ENCODE data around the gene TRMO.
"Not testable (repeated sequence)": the region's sequence is repeated elsewhere in the genome, so short reads cannot be mapped to it uniquely, and the experiment has no call there.

TRMO gene

DNA sequence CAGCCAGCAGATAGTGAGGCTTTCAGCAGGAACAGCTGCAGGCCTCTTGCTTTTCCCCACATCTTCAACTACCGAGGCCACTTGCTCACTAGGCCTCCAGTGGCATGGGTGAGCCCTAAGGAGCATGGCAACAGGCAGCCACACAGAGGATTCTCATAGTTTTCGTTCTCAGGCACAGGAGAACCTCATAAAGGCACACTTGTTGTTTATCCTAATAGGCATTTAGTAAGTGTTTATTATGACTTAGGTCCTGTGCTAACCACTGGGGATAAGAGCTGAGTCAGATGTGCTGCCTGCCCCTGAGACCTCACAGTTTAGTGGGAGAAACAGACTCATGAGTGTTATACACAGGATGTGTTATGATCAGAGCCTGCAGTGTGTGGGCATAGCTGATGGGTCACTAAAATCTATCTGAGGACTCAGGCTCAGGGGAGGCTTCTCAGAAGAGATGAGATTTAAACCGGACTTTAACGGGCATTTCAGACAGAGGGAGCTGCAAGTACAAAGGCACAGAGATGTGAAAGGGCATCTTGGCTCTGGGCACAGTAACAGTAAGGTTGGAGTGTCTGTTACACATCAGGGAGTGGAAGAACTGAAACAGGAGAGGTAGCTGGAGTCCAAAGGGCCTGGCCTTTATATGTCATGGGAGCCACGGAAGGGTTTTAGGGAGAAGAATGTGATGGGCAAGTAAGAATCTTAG, 36.7 kb upstream of the TRMO start:
- no peak overlapping the region for H3K27ac ChIP-seq (ENCODE audit: low read depth, low read length, severe bottlenecking)
- no peak overlapping the region for H3K4me3 ChIP-seq (ENCODE audit: extremely low read depth, insufficient read depth, low read length, poor library complexity, severe bottlenecking)
- 89 to 91% methylated on average over 4 to 5 of the region's 5 CpGs for WGBS, 2 experiments (ENCODE audit: insufficient coverage in 2 of 2)
- H3K9me3 ChIP-seq (ENCODE audit: control insufficient read depth, low read length) = no peaks in the 10 kb centered on the region
- H3K36me3 ChIP-seq (ENCODE audit: control insufficient read depth, insufficient read depth, low read length) = no peaks in the 10 kb centered on the region
- no peaks in the 10 kb centered on the region for H3K4me1 ChIP-seq (ENCODE audit: control insufficient read depth, insufficient read depth, low read length, poor library complexity, severe bottlenecking)

DNA sequence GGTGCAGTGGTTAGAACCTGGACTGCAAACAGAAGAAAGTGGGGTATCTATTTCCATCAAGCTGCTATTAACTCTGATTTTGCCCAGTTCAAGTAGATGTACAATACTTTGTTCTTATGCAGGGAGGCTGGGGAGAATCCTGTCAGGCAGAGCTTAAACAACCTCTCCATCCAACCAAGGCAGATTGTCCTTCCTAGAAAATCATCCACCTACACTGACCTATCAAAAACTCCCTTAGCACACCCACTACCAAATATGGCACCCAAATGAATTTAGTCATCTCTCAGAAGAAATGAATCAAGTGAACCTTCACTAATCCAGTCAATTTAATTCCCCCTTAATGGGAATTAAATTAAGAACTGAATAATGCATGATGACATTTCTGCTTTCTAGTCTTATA, 34.0 kb upstream of the TRMO start:
- Histone ChIP-seq H3K4me1 (ENCODE audit: control insufficient read depth, insufficient read depth, low read length, poor library complexity, severe bottlenecking) (no peaks in the 10 kb centered on the region), H3K4me3 (ENCODE audit: extremely low read depth, insufficient read depth, low read length, poor library complexity, severe bottlenecking) (no peak overlapping the region), H3K27ac (ENCODE audit: low read depth, low read length, severe bottlenecking) (no peak overlapping the region), H3K9me3 (ENCODE audit: control insufficient read depth, low read length) (no peaks in the 10 kb centered on the region), H3K36me3 (ENCODE audit: control insufficient read depth, insufficient read depth, low read length) (no peaks in the 10 kb centered on the region)

- no peaks in the 10 kb centered on the region for H3K36me3 ChIP-seq (ENCODE audit: control insufficient read depth, insufficient read depth, low read length)
- H3K27ac ChIP-seq (ENCODE audit: low read depth, low read length, severe bottlenecking) = no peak overlapping the region
- H3K9me3 ChIP-seq (ENCODE audit: control insufficient read depth, low read length) = no peaks in the 10 kb centered on the region
- no peak overlapping the region for H3K4me3 ChIP-seq (ENCODE audit: extremely low read depth, insufficient read depth, low read length, poor library complexity, severe bottlenecking)
- H3K4me1 ChIP-seq (ENCODE audit: control insufficient read depth, insufficient read depth, low read length, poor library complexity, severe bottlenecking) = no peaks in the 10 kb centered on the region
Measured at GRCh38 chr9:97954550-97954989, 32.3 kb upstream of the TRMO start.

GRCh38 chr9:97950873-97951272, 28.6 kb upstream of the TRMO start:
- not testable (repeated sequence) for H3K27ac ChIP-seq (ENCODE audit: low read depth, low read length, severe bottlenecking); H3K4me3 ChIP-seq (ENCODE audit: extremely low read depth, insufficient read depth, low read length, poor library complexity, severe bottlenecking); H3K36me3 ChIP-seq (ENCODE audit: control insufficient read depth, insufficient read depth, low read length); H3K9me3 ChIP-seq (ENCODE audit: control insufficient read depth, low read length); H3K4me1 ChIP-seq (ENCODE audit: control insufficient read depth, insufficient read depth, low read length, poor library complexity, severe bottlenecking)
- WGBS, 2 experiments (ENCODE audit: insufficient coverage in 2 of 2) = 76 to 78% methylated on average over 4 to 5 of the region's 5 CpGs

DNA sequence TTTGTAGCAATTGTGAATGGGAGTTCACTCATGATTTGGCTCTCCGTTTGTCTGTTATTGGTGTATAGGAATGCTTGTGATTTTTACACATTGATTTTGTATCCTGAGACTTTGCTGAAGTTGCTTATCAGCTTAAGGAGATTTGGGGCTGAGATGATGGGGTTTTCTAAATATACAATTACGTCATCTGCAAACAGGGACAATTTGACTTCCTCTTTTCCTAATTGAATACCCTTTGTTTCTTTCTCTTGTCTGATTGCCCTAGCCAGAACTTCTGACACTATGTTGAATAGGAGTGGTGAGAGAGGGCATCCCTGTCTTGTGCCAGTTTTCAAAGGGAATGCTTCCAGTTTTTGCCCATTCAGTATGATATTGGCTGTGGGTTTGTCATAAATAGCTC, 24.8 kb upstream of the TRMO start:
- H3K36me3 ChIP-seq (ENCODE audit: control insufficient read depth, insufficient read depth, low read length); H3K4me3 ChIP-seq (ENCODE audit: extremely low read depth, insufficient read depth, low read length, poor library complexity, severe bottlenecking); H3K27ac ChIP-seq (ENCODE audit: low read depth, low read length, severe bottlenecking); H3K9me3 ChIP-seq (ENCODE audit: control insufficient read depth, low read length); H3K4me1 ChIP-seq (ENCODE audit: control insufficient read depth, insufficient read depth, low read length, poor library complexity, severe bottlenecking): not testable (repeated sequence)
- no CpG with 5 or more reads among the region's 2 CpGs for WGBS, 2 experiments (ENCODE audit: insufficient coverage in 2 of 2)

DNA sequence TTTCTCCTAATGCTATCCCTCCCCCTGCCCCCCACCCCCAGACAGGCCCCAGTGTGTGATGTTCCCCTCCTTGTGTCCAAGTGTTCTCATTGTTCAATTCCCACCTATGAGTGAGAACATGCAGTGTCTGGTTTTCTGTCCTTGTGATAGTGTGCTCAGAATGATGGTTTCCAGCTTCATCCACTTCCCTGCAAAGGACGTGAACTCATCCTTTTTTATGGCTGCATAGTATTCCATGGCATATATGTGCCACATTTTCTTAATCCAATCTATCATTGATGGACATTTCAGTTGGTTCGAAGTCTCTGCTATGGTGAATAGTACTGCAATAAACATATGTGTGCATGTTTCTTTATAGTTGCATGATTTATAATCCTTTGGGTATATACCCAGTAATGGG, 23.2 kb upstream of the TRMO start:
- H3K4me1 ChIP-seq (ENCODE audit: control insufficient read depth, insufficient read depth, low read length, poor library complexity, severe bottlenecking); H3K27ac ChIP-seq (ENCODE audit: low read depth, low read length, severe bottlenecking); H3K4me3 ChIP-seq (ENCODE audit: extremely low read depth, insufficient read depth, low read length, poor library complexity, severe bottlenecking); H3K36me3 ChIP-seq (ENCODE audit: control insufficient read depth, insufficient read depth, low read length); H3K9me3 ChIP-seq (ENCODE audit: control insufficient read depth, low read length): not testable (repeated sequence)
- 70% methylated on average over 1 to 2 of the region's 2 CpGs for whole genome bisulfite sequencing, 2 experiments (ENCODE audit: insufficient coverage in 2 of 2)

GRCh38 chr9:97944612-97945011, 22.3 kb upstream of the TRMO start:
- Histone ChIP-seq H3K36me3 (ENCODE audit: control insufficient read depth, insufficient read depth, low read length) (no peaks in the 10 kb centered on the region), H3K4me3 (ENCODE audit: extremely low read depth, insufficient read depth, low read length, poor library complexity, severe bottlenecking) (no peak overlapping the region), H3K9me3 (ENCODE audit: control insufficient read depth, low read length) (no peaks in the 10 kb centered on the region), H3K27ac (ENCODE audit: low read depth, low read length, severe bottlenecking) (no peak overlapping the region), H3K4me1 (ENCODE audit: control insufficient read depth, insufficient read depth, low read length, poor library complexity, severe bottlenecking) (no peaks in the 10 kb centered on the region)
- 73 to 88% methylated on average over 1 of the region's 3 CpGs for WGBS, 2 experiments (ENCODE audit: insufficient coverage in 2 of 2)

DNA sequence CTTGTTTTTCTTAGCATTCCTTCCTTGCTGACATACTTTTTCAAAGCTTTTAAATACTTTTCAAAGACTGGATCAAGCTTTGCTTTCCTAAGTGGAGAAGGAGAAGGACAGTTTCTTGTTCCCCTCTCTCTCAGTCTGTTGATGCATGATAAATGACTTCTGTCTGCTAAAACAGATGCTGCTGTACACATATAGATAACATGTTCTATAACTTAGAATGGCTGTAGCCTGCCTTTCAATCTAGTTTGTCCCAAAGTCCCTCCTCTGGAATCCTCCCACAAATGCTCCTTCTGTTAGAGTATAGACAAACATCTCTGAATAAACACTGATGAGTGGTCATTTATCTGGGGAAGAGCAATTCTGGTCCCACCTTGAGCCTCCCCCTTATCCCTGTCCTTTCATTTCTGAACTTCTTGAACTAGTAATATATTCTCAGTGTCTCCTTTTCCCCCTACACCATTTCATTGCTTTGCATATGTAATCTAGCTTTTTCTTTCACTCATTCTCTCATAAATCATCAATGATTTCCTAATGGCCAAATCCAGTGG, 21.1 kb upstream of the TRMO start:
- Histone ChIP-seq H3K4me1 (ENCODE audit: control insufficient read depth, insufficient read depth, low read length, poor library complexity, severe bottlenecking) (no peaks in the 10 kb centered on the region), H3K9me3 (ENCODE audit: control insufficient read depth, low read length) (no peaks in the 10 kb centered on the region), H3K27ac (ENCODE audit: low read depth, low read length, severe bottlenecking) (no peak overlapping the region), H3K4me3 (ENCODE audit: extremely low read depth, insufficient read depth, low read length, poor library complexity, severe bottlenecking) (no peak overlapping the region), H3K36me3 (ENCODE audit: control insufficient read depth, insufficient read depth, low read length) (no peaks in the 10 kb centered on the region)

- Histone ChIP-seq H3K36me3 (ENCODE audit: control insufficient read depth, insufficient read depth, low read length) (no peaks in the 10 kb centered on the region), H3K4me3 (ENCODE audit: extremely low read depth, insufficient read depth, low read length, poor library complexity, severe bottlenecking) (no peak overlapping the region), H3K9me3 (ENCODE audit: control insufficient read depth, low read length) (no peaks in the 10 kb centered on the region), H3K4me1 (ENCODE audit: control insufficient read depth, insufficient read depth, low read length, poor library complexity, severe bottlenecking) (no peaks in the 10 kb centered on the region), H3K27ac (ENCODE audit: low read depth, low read length, severe bottlenecking) (no peak overlapping the region)
- WGBS, 2 experiments (ENCODE audit: insufficient coverage in 2 of 2) = 100% methylated on average over 1 of the region's 1 CpG
Measured at GRCh38 chr9:97941323-97941722, 19.0 kb upstream of the TRMO start.

DNA sequence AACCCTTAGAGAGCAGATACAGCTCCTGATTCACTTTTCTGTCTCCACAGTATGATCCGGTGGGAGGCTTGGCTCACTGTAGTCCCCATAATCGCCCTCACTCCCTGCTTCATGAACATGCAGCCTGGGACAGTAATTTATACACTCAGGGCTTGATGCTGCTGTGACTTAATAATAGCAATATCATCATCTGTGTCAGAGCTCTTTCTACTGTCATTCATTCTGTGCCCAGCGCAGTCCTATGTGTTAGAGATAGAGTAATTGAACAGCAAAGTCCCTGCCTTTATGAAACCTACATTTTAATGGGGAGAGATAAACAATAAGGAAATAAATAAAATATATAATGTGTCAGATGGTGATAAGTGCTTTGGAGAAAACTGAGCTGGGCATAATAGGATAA, 18.4 kb upstream of the TRMO start:
- 50 to 67% methylated on average over 1 of the region's 3 CpGs for WGBS, 2 experiments (ENCODE audit: insufficient coverage in 2 of 2)
- H3K9me3 ChIP-seq (ENCODE audit: control insufficient read depth, low read length) = no peaks in the 10 kb centered on the region
- no peak overlapping the region for H3K27ac ChIP-seq (ENCODE audit: low read depth, low read length, severe bottlenecking)
- H3K4me3 ChIP-seq (ENCODE audit: extremely low read depth, insufficient read depth, low read length, poor library complexity, severe bottlenecking) = no peak overlapping the region
- no peaks in the 10 kb centered on the region for H3K36me3 ChIP-seq (ENCODE audit: control insufficient read depth, insufficient read depth, low read length)
- H3K4me1 ChIP-seq (ENCODE audit: control insufficient read depth, insufficient read depth, low read length, poor library complexity, severe bottlenecking) = no peaks in the 10 kb centered on the region

- Histone ChIP-seq H3K4me3 (ENCODE audit: extremely low read depth, insufficient read depth, low read length, poor library complexity, severe bottlenecking) (no peak overlapping the region), H3K36me3 (ENCODE audit: control insufficient read depth, insufficient read depth, low read length) (no peaks in the 10 kb centered on the region), H3K4me1 (ENCODE audit: control insufficient read depth, insufficient read depth, low read length, poor library complexity, severe bottlenecking) (no peaks in the 10 kb centered on the region), H3K9me3 (ENCODE audit: control insufficient read depth, low read length) (no peaks in the 10 kb centered on the region), H3K27ac (ENCODE audit: low read depth, low read length, severe bottlenecking) (no peak overlapping the region)
Measured at GRCh38 chr9:97940233-97940632, 17.9 kb upstream of the TRMO start.
